Measurements from ENCODE around the gene FLOT2. TPM values are rescaled to one million over a fixed set of nuclear protein-coding genes. Genes with fewer than 3 reads are reported as not detected.
A peak's percentile ranks its signal among the peaks of the same experiment; 100 is the strongest.

The FLOT2 gene
- total and polyA plus RNA-seq, 10 of the 15 experiments (the other 5 are each of a cell fraction or from before 2014, with no cell fraction given) = 56.8 to 302 (median 149) TPM

GRCh38 chr17:28865946-28866752 is 31.4 kb downstream of the FLOT2 start:
- WGBS (ENCODE audit: insufficient coverage, insufficient replicate concordance, low lambda C conversion rate, missing lambda C conversion rate) = 68% methylated on average over 13 of the region's 13 CpGs
- ATAC-seq (peak; percentile 91), FAIRE-seq (peak; percentile 94), DNase-seq (ENCODE audit: low read depth, low spot score) (no peak)
- peaks cover 13% of the 10 kb centered on the region for H3K4me1 ChIP-seq (ENCODE audit: control insufficient read depth, insufficient read depth, low read length)
- no peaks in the 10 kb centered on the region for H4K20me1 ChIP-seq (ENCODE audit: control insufficient read depth, insufficient read depth)
- in situ Hi-C loops (cut with MboI) = no loop called here
- ChIA-PET CTCF (interaction anchor here (0.7 to 2.2 kb wide), 6 partner anchors 14 to 219 kb away, joined by 3 to 12 read pairs (median 4); no protein-coding TSS in a partner anchor), RAD21 (ENCODE audit: unreplicated experiment) (interaction anchor here (0.7 to 2.4 kb wide), 4 partner anchors 13 to 139 kb away, joined by 4 to 7 read pairs (median 5); no protein-coding TSS in a partner anchor), SMC1A (ENCODE audit: uncharacterized antibody, unreplicated experiment) (interaction anchor here (0.9 to 4.0 kb wide), 2 partner anchors 27 to 103 kb away, joined by 3 to 19 read pairs; no protein-coding TSS in a partner anchor), POLR2A (interaction anchor here (0.6 to 1.0 kb wide), 3 partner anchors 23 to 1555 kb away, joined by 3 to 4 read pairs (median 3); partner anchors contain the start of gene FAM222B)
- no peaks in the 10 kb centered on the region for H3K79me2 ChIP-seq (ENCODE audit: control insufficient read depth, insufficient read depth, low read length)
- H2AFZ ChIP-seq (ENCODE audit: control insufficient read depth, low read depth, low read length) = peak overlapping the region; percentile 48
- peak overlapping the region; percentile 32 for H3K9ac ChIP-seq (ENCODE audit: control insufficient read depth, insufficient read depth, low read length)
- no peaks in the 10 kb centered on the region for H3K27me3 ChIP-seq (replicated peaks in 1 of 2; ENCODE audit: control insufficient read depth in 2 of 2, insufficient read depth in 2 of 2, low read length in 1 of 2)
- no peaks in the 10 kb centered on the region for H3K9me3 ChIP-seq (replicated peaks; ENCODE audit: control insufficient read depth, insufficient read depth, low read length)
- H3K4me2 ChIP-seq (ENCODE audit: control insufficient read depth, insufficient read depth) = peak overlapping the region; percentile 22; the same call in 1 of the 2 replicates
- no peak overlapping the region for H3K4me3 ChIP-seq
- peak overlapping the region; percentile 31; the same call in 1 of the 2 replicates for H3K27ac ChIP-seq (ENCODE audit: control insufficient read depth, insufficient read depth)
- no peaks in the 10 kb centered on the region; a peak in 1 of 4 replicates for H3K36me3 ChIP-seq (ENCODE audit: control insufficient read depth in 2 of 2, insufficient read depth in 2 of 2, low read length in 1 of 2)
- BruUV-seq (replicated peaks) = no TSS peak
- intact Hi-C loops (cut with micrococcal nuclease; ENCODE audit: unreplicated experiment) = no loop called here
- no peak for TF ChIP-seq SMAD5 (IDR thresholded peaks at IDR 0.05; ENCODE audit: low read depth)
- peak; percentile 39; the same call in 1 of the 2 replicates for TF ChIP-seq MXI1 (IDR thresholded peaks at IDR 0.05; ENCODE audit: low read depth, low read length)
- TF ChIP-seq CBX3 (IDR thresholded peaks at IDR 0.05; ENCODE audit: borderline replicate concordance, low read depth) = no peak
- no peak for TF ChIP-seq CUX1 (IDR thresholded peaks at IDR 0.05; ENCODE audit: insufficient replicate concordance, low read depth, low read length)
- TF ChIP-seq NFYB (IDR thresholded peaks at IDR 0.05; ENCODE audit: insufficient read depth, low read depth, low read length) = no peak
- TF ChIP-seq ZNF217 (IDR thresholded peaks at IDR 0.05) = no peak
- TF ChIP-seq SMARCA5 (IDR thresholded peaks at IDR 0.05) = no peak
- TF ChIP-seq CREM (IDR thresholded peaks at IDR 0.05; ENCODE audit: low read depth) = no peak
- TF ChIP-seq ZBTB40 (IDR thresholded peaks at IDR 0.05; ENCODE audit: borderline replicate concordance) = no peak
- TF ChIP-seq YBX1 (IDR thresholded peaks at IDR 0.05) = no peak
- no peak for TF ChIP-seq ATF7 (IDR thresholded peaks at IDR 0.05; ENCODE audit: low read depth)

Measured in GM12878 (cell line).